Measurements from ENCODE around the gene MPPED2. TPM values are rescaled to one million over a fixed set of nuclear protein-coding genes. Genes with fewer than 3 reads are reported as not detected.

MPPED2 gene
- total RNA-seq, 1 experiment from 2014 or later: 4.7 TPM

- H3K9me3 Mint-ChIP-seq: no peaks in the 10 kb centered on the region
- no peak overlapping the region for H3K18ac ChIP-seq (ENCODE audit: insufficient read length, low read depth, low read length)
- no peak overlapping the region for H3K4ac ChIP-seq (ENCODE audit: low read depth, low read length)
- H2BK20ac ChIP-seq (ENCODE audit: low read depth, low read length, poor library complexity, severe bottlenecking): no peak overlapping the region
- no peak overlapping the region for H2AK5ac ChIP-seq (ENCODE audit: insufficient read length, low read length)
- H3K56ac ChIP-seq (ENCODE audit: insufficient read length, low read depth, low read length): no peak overlapping the region
- no peak overlapping the region for H3K4me2 ChIP-seq (ENCODE audit: insufficient read depth, insufficient read length, low read length)
- peaks cover 0 to 6% of the 10 kb centered on the region in 2 experiments; a peak in 2 of 4 replicates for H3K4me1 Mint-ChIP-seq
- H3K79me2 ChIP-seq (ENCODE audit: insufficient read depth, low read length): no peaks in the 10 kb centered on the region
- H2BK12ac ChIP-seq (ENCODE audit: insufficient read length, low read depth, low read length): no peak overlapping the region
- H3K27me3 Mint-ChIP-seq (ENCODE audit: low read depth): no peaks in the 10 kb centered on the region; the same call in 1 of the 2 replicates
- no peak overlapping the region for H3K9ac ChIP-seq (ENCODE audit: extremely low read depth, insufficient read length, low read length)
- H4K20me1 ChIP-seq (ENCODE audit: control insufficient read depth, insufficient read depth, insufficient read length): no peaks in the 10 kb centered on the region
- H3K23ac ChIP-seq (ENCODE audit: insufficient read length, low read depth, low read length): no peak overlapping the region
- H2BK120ac ChIP-seq (ENCODE audit: low read depth, low read length, poor library complexity, severe bottlenecking): no peak overlapping the region
- H2BK15ac ChIP-seq (ENCODE audit: low read depth, low read length): no peak overlapping the region
- no peak overlapping the region for H2AFZ ChIP-seq (ENCODE audit: low read length)
- no peak overlapping the region for H3K27ac ChIP-seq (ENCODE audit: insufficient read length, low read depth, low read length)
- no peak overlapping the region for H4K5ac ChIP-seq (ENCODE audit: insufficient read length, low read depth, low read length)
- H3K4me3 Mint-ChIP-seq: no peak overlapping the region
- H2BK5ac ChIP-seq (ENCODE audit: insufficient read length, low read length): no peak overlapping the region
- H3K79me1 ChIP-seq (ENCODE audit: insufficient read depth, low read depth, low read length, poor library complexity, severe bottlenecking): no peaks in the 10 kb centered on the region
- no peaks in the 10 kb centered on the region; the same call in 1 of the 2 replicates for H3K4me1 ChIP-seq (ENCODE audit: insufficient read depth, low read length)
- no CpG with 5 or more reads among the region's 2 CpGs for WGBS (ENCODE audit: extremely low coverage, insufficient read length, low lambda C conversion rate)
- no peak overlapping the region for H4K8ac ChIP-seq (replicated peaks; ENCODE audit: insufficient read length, low read depth, low read length)
- DNase-seq: no peak
- TF ChIP-seq CTCF (conservative IDR thresholded peaks at IDR 0.05): no peak
- H3K23me2 ChIP-seq (ENCODE audit: insufficient read length, low read depth, low read length, poor library complexity, severe bottlenecking): no peaks in the 10 kb centered on the region
- no peak overlapping the region for H3T11ph ChIP-seq (ENCODE audit: low read length)
- H4K91ac ChIP-seq (ENCODE audit: insufficient read length, low read depth, low read length): no peak overlapping the region
- H3K27ac Mint-ChIP-seq: no peak overlapping the region
- no peaks in the 10 kb centered on the region; a peak in 1 of 7 replicates for H3K36me3 Mint-ChIP-seq (ENCODE audit: insufficient read depth in 1 of 3, low read depth in 3 of 3)
- no peak overlapping the region for H3K14ac ChIP-seq (ENCODE audit: insufficient read depth, low read length)
- no peaks in the 10 kb centered on the region for H3K27me3 ChIP-seq (ENCODE audit: insufficient read depth, low read length)
- no peaks in the 10 kb centered on the region for H3K9me3 ChIP-seq (ENCODE audit: control insufficient read depth, low read depth, low read length)
Measured at GRCh38 chr11:30432716-30433115, 153.4 kb downstream of the MPPED2 start.

All from H9 (cell line).